ENCODE measurements around the gene HM13.

Gene HM13

GRCh38 chr20:31550099-31550498 is 35.9 kb downstream of the HM13 start:
- Histone ChIP-seq H2BK120ac (ENCODE audit: low read depth, low read length) (no peak overlapping the region), H4K5ac (ENCODE audit: low read length) (no peak overlapping the region), H2BK15ac (replicated peaks; ENCODE audit: low read depth) (no peak overlapping the region), H2AK5ac (ENCODE audit: low read length) (no peak overlapping the region), H3K56ac (ENCODE audit: low read length) (no peak overlapping the region), H3K27ac (ENCODE audit: low read depth, low read length) (no peak overlapping the region), H3K4me3 (ENCODE audit: low read length) (no peak overlapping the region), H3K9ac (ENCODE audit: low read length) (no peak overlapping the region), H3K18ac (ENCODE audit: low read length) (no peak overlapping the region), H3K4me1 (ENCODE audit: control insufficient read depth, low read depth, low read length) (no peaks in the 10 kb centered on the region), H3K23ac (ENCODE audit: low read length) (no peak overlapping the region), H4K8ac (ENCODE audit: low read depth, low read length) (no peak overlapping the region), H3K36me3 (ENCODE audit: control insufficient read depth, insufficient read depth, low read length) (peaks cover 12% of the 10 kb centered on the region), H3K4me2 (ENCODE audit: low read length) (no peak overlapping the region), H2BK5ac (ENCODE audit: low read length) (no peak overlapping the region), H3K79me1 (ENCODE audit: low read length) (peaks cover 2% of the 10 kb centered on the region), H3K4ac (ENCODE audit: low read depth, low read length) (no peak overlapping the region), H3K79me2 (ENCODE audit: control insufficient read depth, insufficient read depth, low read length) (peaks cover 3% of the 10 kb centered on the region), H3K27me3 (ENCODE audit: insufficient read depth, low read length, poor library complexity) (no peaks in the 10 kb centered on the region)
- DNase-seq: no peak
- no CpG with 5 or more reads among the region's 13 CpGs for WGBS (ENCODE audit: extremely low coverage, insufficient coverage, low lambda C conversion rate)

GRCh38 chr20:31551163-31552081 is 37.2 kb downstream of the HM13 start:
- no CpG with 5 or more reads among the region's 11 CpGs for WGBS (ENCODE audit: extremely low coverage, insufficient coverage, low lambda C conversion rate)
- H2BK120ac ChIP-seq (ENCODE audit: low read depth, low read length): no peak overlapping the region
- no peak overlapping the region for H3K27ac ChIP-seq (ENCODE audit: low read depth, low read length)
- no peak overlapping the region for H3K23ac ChIP-seq (ENCODE audit: low read length)
- no peaks in the 10 kb centered on the region for H3K27me3 ChIP-seq (ENCODE audit: insufficient read depth, low read length, poor library complexity)
- H3K9ac ChIP-seq (ENCODE audit: low read length): no peak overlapping the region
- no peak overlapping the region for H3K18ac ChIP-seq (ENCODE audit: low read length)
- H2BK15ac ChIP-seq (replicated peaks; ENCODE audit: low read depth): no peak overlapping the region
- H4K5ac ChIP-seq (ENCODE audit: low read length): no peak overlapping the region
- peaks cover 3% of the 10 kb centered on the region for H3K79me2 ChIP-seq (ENCODE audit: control insufficient read depth, insufficient read depth, low read length)
- no peaks in the 10 kb centered on the region for H3K4me1 ChIP-seq (ENCODE audit: control insufficient read depth, low read depth, low read length)
- H3K79me1 ChIP-seq (ENCODE audit: low read length): peaks cover 2% of the 10 kb centered on the region
- no peak overlapping the region for H2BK5ac ChIP-seq (ENCODE audit: low read length)
- peaks cover 17% of the 10 kb centered on the region for H3K36me3 ChIP-seq (ENCODE audit: control insufficient read depth, insufficient read depth, low read length)
- no peak overlapping the region for H4K8ac ChIP-seq (ENCODE audit: low read depth, low read length)
- no peak overlapping the region for H3K4me2 ChIP-seq (ENCODE audit: low read length)
- H3K4me3 ChIP-seq (ENCODE audit: low read length): no peak overlapping the region
- no peak overlapping the region for H3K56ac ChIP-seq (ENCODE audit: low read length)
- DNase-seq: no peak
- H3K4ac ChIP-seq (ENCODE audit: low read depth, low read length): no peak overlapping the region
- no peak overlapping the region for H2AK5ac ChIP-seq (ENCODE audit: low read length)

- Histone ChIP-seq H3K18ac (ENCODE audit: low read length) (no peak overlapping the region), H3K9ac (ENCODE audit: low read length) (no peak overlapping the region), H3K27me3 (ENCODE audit: insufficient read depth, low read length, poor library complexity) (no peaks in the 10 kb centered on the region), H3K27ac (ENCODE audit: low read depth, low read length) (no peak overlapping the region), H3K4me1 (ENCODE audit: control insufficient read depth, low read depth, low read length) (peaks cover 2% of the 10 kb centered on the region), H3K79me2 (ENCODE audit: control insufficient read depth, insufficient read depth, low read length) (no peaks in the 10 kb centered on the region), H2AK5ac (ENCODE audit: low read length) (no peak overlapping the region), H4K8ac (ENCODE audit: low read depth, low read length) (no peak overlapping the region), H2BK15ac (replicated peaks; ENCODE audit: low read depth) (no peak overlapping the region), H4K5ac (ENCODE audit: low read length) (no peak overlapping the region), H3K4me2 (ENCODE audit: low read length) (no peak overlapping the region), H3K36me3 (ENCODE audit: control insufficient read depth, insufficient read depth, low read length) (peaks cover 10% of the 10 kb centered on the region), H3K79me1 (ENCODE audit: low read length) (no peaks in the 10 kb centered on the region), H2BK120ac (ENCODE audit: low read depth, low read length) (no peak overlapping the region), H3K23ac (ENCODE audit: low read length) (no peak overlapping the region), H3K56ac (ENCODE audit: low read length) (no peak overlapping the region), H3K4me3 (ENCODE audit: low read length) (no peak overlapping the region), H3K4ac (ENCODE audit: low read depth, low read length) (no peak overlapping the region), H2BK5ac (ENCODE audit: low read length) (no peak overlapping the region)
- DNase-seq: no peak
- WGBS (ENCODE audit: extremely low coverage, insufficient coverage, low lambda C conversion rate): no CpG with 5 or more reads among the region's 6 CpGs
These were observed 41.0 kb downstream of the HM13 start for GRCh38 chr20:31555203-31555775.

GRCh38 chr20:31559704-31560093 is 45.5 kb downstream of the HM13 start:
- no peak overlapping the region for H3K18ac ChIP-seq (ENCODE audit: low read length)
- peaks cover 19% of the 10 kb centered on the region for H3K36me3 ChIP-seq (ENCODE audit: control insufficient read depth, insufficient read depth, low read length)
- no peaks in the 10 kb centered on the region for H3K27me3 ChIP-seq (ENCODE audit: insufficient read depth, low read length, poor library complexity)
- H4K5ac ChIP-seq (ENCODE audit: low read length): no peak overlapping the region
- no peak overlapping the region for H3K4me3 ChIP-seq (ENCODE audit: low read length)
- no peak for DNase-seq
- no peaks in the 10 kb centered on the region for H3K79me2 ChIP-seq (ENCODE audit: control insufficient read depth, insufficient read depth, low read length)
- no peak overlapping the region for H2BK5ac ChIP-seq (ENCODE audit: low read length)
- H2BK15ac ChIP-seq (replicated peaks; ENCODE audit: low read depth): no peak overlapping the region
- H3K9ac ChIP-seq (ENCODE audit: low read length): peak overlapping the region; percentile 45
- H3K79me1 ChIP-seq (ENCODE audit: low read length): no peaks in the 10 kb centered on the region
- peaks cover 2% of the 10 kb centered on the region for H3K4me1 ChIP-seq (ENCODE audit: control insufficient read depth, low read depth, low read length)
- H3K23ac ChIP-seq (ENCODE audit: low read length): no peak overlapping the region
- H3K4ac ChIP-seq (ENCODE audit: low read depth, low read length): no peak overlapping the region
- H3K4me2 ChIP-seq (ENCODE audit: low read length): no peak overlapping the region
- no peak overlapping the region for H4K8ac ChIP-seq (ENCODE audit: low read depth, low read length)
- no CpG with 5 or more reads among the region's 2 CpGs for WGBS (ENCODE audit: extremely low coverage, insufficient coverage, low lambda C conversion rate)
- no peak overlapping the region for H3K27ac ChIP-seq (ENCODE audit: low read depth, low read length)
- peak overlapping the region; percentile 53 for H3K56ac ChIP-seq (ENCODE audit: low read length)
- H2BK120ac ChIP-seq (ENCODE audit: low read depth, low read length): no peak overlapping the region
- H2AK5ac ChIP-seq (ENCODE audit: low read length): no peak overlapping the region

GRCh38 chr20:31560094-31560745 is 46.0 kb downstream of the HM13 start:
- Histone ChIP-seq H3K36me3 (ENCODE audit: control insufficient read depth, insufficient read depth, low read length) (peaks cover 14% of the 10 kb centered on the region), H3K79me2 (ENCODE audit: control insufficient read depth, insufficient read depth, low read length) (no peaks in the 10 kb centered on the region)

More at GRCh38 chr20:31560094-31560745, 46.0 kb downstream of the HM13 start:
- Histone ChIP-seq H2BK120ac (ENCODE audit: low read depth, low read length) (no peak overlapping the region), H4K8ac (ENCODE audit: low read depth, low read length) (no peak overlapping the region), H2BK15ac (replicated peaks; ENCODE audit: low read depth) (no peak overlapping the region), H3K56ac (ENCODE audit: low read length) (peak overlapping the region; percentile 75), H3K4me1 (ENCODE audit: control insufficient read depth, low read depth, low read length) (peaks cover 2% of the 10 kb centered on the region), H3K23ac (ENCODE audit: low read length) (no peak overlapping the region), H2AK5ac (ENCODE audit: low read length) (peak overlapping the region; percentile 25), H3K4ac (ENCODE audit: low read depth, low read length) (no peak overlapping the region), H3K27me3 (ENCODE audit: insufficient read depth, low read length, poor library complexity) (no peaks in the 10 kb centered on the region), H3K18ac (ENCODE audit: low read length) (peak overlapping the region; percentile 40), H3K79me1 (ENCODE audit: low read length) (no peaks in the 10 kb centered on the region), H3K9ac (ENCODE audit: low read length) (peak overlapping the region; percentile 45), H3K4me2 (ENCODE audit: low read length) (no peak overlapping the region), H3K27ac (ENCODE audit: low read depth, low read length) (no peak overlapping the region), H2BK5ac (ENCODE audit: low read length) (peak overlapping the region; percentile 54), H3K4me3 (ENCODE audit: low read length) (no peak overlapping the region), H4K5ac (ENCODE audit: low read length) (no peak overlapping the region)
- DNase-seq: peak; percentile 89
- WGBS (ENCODE audit: extremely low coverage, insufficient coverage, low lambda C conversion rate): no CpG with 5 or more reads among the region's 6 CpGs

Measured in mesendoderm (in vitro differentiated cells).